ENCODE results near the gene ACER1.
"Not testable (repeated sequence)": the region's sequence is repeated elsewhere in the genome, so short reads cannot be mapped to it uniquely, and the experiment has no call there.

ACER1 gene, protein sequence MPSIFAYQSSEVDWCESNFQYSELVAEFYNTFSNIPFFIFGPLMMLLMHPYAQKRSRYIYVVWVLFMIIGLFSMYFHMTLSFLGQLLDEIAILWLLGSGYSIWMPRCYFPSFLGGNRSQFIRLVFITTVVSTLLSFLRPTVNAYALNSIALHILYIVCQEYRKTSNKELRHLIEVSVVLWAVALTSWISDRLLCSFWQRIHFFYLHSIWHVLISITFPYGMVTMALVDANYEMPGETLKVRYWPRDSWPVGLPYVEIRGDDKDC

DNA sequence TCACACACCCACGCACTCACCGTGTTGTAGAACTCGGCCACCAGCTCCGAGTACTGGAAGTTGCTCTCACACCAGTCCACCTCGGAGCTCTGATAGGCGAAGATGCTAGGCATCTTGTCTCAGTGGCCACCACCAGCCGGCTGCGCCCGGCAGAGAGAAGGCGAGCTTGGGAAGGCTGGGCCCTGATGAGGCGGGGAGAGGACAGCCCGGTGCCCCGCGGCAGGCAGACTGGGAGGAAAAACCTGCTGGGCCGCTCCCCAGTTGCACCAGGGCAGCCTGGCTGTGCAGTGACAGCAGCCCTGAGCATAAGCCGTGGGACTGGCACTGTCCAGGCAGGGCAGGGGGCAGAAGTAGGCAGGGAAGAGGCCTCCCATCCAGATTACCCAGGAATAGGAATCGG, at the start of gene ACER1:
ACER1 (minus strand) TSS at position 174 of the 400 bp plus-strand sequence; CDS start at position 113, 61 bp downstream.
- no peak for DNase-seq

- no peak for DNase-seq
These were observed 49.8 kb upstream of the ACER1 start for GRCh38 chr19:6383188-6383587.

DNA sequence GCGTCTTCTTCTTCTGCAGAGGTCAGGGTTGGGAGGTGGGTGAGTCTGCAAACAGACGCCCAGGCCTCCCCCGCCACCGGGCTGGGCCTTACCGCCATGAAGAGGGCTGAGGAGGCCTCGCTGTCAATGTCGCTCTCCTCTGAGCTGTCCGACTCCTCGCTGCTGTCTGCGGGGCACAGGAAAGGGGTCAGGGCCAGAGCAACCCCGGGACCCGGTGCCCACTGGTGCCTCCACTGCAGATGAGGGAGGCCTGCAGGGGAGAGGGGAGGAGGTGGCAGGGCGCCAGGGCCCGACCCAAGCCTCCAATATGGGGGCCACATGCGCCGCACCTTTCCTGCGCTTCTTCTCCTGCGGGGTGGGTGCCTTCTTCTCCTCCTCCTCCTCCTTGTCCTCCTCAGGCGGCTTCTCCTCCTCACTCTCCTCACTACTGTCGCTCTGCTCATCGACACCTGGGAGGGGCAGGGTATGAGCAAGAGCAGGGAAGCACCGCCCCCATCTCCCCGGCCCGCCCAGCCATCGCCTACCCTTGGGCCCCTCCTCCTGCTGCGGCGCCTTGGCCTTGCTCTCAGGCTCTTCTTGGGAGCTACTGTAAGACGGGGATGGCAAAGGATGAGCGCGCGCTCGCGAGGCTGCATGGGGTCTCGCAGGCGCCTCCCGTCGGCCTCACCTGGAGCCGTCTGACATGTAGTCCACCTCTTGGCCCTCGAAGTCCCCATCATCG, 47.8 kb upstream of the ACER1 start:
- no peak for DNase-seq

GRCh38 chr19:6379744-6380143, 46.3 kb upstream of the ACER1 start:
- DNase-seq: no peak

- DNase-seq: no peak
These were observed 45.1 kb upstream of the ACER1 start for GRCh38 chr19:6378486-6378885.

GRCh38 chr19:6378041-6378440, 44.6 kb upstream of the ACER1 start:
- peak; percentile 73 for DNase-seq

DNA sequence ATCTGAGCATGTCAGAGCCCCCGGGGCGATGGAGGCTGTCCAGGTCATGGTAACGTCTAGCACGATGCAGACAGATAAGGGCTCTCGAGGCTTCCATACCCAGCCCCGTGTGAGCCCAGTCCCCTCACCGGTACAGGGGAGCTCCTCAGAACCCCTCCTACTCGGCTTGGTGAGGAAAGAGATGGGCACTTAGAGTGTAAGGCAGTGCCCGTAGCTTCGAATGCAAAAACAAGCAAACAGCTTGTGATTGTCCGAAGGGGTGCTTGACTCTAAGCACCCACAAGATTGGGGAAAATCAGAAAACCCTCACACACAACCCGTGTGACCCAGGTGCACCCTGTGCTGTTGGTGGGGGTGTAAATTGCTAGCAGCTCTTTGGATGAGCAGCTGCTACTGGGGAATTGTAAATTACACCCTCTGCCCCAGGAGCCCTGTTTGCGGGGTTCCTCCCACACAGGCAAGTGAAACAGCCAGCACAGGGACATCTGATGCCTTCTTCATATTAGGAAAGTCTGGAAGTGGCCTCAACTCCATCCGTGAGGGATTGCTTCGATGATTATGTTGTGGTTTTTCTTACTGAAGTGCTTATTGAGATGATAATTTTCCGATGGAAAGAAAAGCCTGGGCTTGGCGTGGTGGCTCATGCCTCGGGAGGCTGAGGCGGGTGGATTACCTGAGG, 43.2 kb upstream of the ACER1 start:
- no peak for DNase-seq

GRCh38 chr19:6375411-6376010, 42.1 kb upstream of the ACER1 start, which contains the start of gene PSPN:
Gene PSPN (minus strand): TSS chr19:6375933. CDS start chr19:6375849, 84 bp downstream.
- DNase-seq: no peak

- no peak for DNase-seq
These were observed 41.4 kb upstream of the ACER1 start for GRCh38 chr19:6374711-6375410.

GRCh38 chr19:6374161-6374709, 40.8 kb upstream of the ACER1 start:
- no peak for DNase-seq

DNA sequence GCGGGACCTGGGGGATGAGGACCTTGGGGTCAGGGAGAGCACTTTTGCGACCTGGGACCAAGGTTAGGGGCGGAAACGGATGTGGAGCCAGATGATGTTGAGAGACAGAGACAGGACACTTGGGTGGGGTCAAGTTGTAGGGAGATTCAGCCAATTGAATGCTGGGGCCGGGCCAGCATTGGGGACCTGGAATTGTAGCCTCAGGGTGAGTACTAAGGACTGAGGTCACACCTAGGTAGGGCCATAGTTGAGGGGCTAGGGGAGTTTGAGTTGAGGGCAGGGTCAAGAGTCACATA, 40.3 kb upstream of the ACER1 start:
- no peak for DNase-seq

DNA sequence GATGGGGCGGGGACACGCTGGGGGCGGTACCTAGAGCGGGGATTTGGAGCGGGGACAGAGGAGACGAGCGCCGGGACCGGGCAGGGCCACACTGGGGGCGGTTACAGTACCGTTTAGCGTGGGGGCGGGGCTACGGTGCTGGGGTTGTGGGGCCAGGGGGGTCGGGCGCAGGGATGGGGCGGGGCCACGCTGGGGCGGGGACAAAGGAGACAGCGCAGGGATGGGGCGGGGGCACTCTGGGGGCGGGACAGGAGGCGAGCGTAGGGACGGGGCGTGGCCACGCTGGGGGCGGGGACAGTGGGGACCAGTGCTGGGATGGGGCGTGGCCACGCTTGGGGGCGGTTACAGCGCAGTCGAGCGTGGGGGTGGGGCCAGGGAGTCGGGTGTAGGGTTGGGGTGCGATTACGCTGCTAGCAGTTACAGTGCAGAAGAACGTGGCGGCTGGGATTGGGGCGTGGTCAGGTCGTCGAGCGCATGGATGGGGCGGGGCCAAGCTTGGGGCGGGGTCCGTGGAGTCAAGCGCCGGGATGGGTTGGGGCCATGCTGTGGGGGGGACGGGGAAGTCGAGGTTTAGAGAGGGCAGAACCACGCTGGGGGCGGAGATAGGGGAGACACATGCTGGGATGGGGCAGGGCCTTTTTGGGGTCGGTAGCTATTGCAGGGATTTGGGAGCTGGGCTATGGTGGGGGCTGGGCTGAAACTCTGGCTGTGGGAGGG, 39.8 kb upstream of the ACER1 start:
- peak; percentile 97 for DNase-seq

DNA sequence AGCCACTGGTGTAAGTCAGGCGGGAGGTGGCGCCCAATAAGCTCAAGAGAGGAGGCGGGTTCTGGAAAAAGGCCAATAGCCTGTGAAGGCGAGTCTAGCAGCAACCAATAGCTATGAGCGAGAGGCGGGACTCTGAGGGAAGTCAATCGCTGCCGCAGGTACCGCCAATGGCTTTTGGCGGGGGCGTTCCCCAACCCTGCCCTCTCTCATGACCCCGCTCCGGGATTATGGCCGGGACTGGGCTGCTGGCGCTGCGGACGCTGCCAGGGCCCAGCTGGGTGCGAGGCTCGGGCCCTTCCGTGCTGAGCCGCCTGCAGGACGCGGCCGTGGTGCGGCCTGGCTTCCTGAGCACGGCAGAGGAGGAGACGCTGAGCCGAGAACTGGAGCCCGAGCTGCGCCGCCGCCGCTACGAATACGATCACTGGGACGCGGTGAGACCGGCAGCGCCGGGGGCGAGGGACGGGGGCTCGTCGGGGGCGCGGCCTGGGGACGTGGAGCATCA, 39.2 kb upstream of the ACER1 start, which contains the start of gene ALKBH7:
ALKBH7 (plus strand) TSS at position 201 of the 502 bp plus-strand sequence; CDS start at position 228, 27 bp downstream.
- DNase-seq: peak; percentile 99

- no peak for DNase-seq
These were observed 30.9 kb upstream of the ACER1 start for GRCh38 chr19:6364353-6364752.

GRCh38 chr19:6362351-6362801, 29.0 kb upstream of the ACER1 start:
- DNase-seq: no peak

DNA sequence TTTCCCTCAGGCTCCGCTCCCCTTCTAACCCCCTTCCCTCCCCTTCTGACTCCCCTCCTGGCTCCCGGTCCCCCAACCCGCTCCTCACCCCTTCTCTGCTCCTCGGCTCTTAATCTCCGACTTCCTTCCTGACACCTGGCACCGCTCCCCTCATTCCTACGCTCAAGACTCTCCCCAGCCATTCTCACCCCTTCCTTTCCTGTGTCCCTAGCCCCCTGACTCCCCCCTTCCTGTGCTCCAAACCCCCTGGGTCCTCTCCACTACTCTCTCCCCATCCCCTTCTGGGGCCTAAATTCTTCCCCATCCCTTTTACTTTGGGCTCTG, 28.6 kb upstream of the ACER1 start:
- no peak for DNase-seq

DNA sequence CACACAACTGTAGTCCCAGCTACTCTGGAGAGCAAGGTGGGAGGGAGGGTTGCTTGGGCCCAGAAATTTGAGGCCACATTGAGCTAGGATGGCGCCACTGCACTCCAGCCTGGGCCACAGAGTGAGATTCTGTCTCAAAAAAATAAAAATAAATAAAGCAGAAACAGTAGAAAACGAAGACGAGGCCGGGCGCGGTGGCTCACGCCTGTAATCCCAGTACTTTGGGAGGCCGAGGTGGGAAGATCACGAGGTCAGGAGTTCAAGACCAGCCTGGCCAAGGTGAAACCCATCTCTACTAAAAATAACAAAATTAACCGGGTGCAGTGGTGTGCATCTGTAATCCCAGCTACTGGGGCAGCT, 27.4 kb upstream of the ACER1 start:
- DNase-seq: not testable (repeated sequence)

GRCh38 chr19:6360445-6360844, 27.0 kb upstream of the ACER1 start:
- not testable (repeated sequence) for DNase-seq

DNA sequence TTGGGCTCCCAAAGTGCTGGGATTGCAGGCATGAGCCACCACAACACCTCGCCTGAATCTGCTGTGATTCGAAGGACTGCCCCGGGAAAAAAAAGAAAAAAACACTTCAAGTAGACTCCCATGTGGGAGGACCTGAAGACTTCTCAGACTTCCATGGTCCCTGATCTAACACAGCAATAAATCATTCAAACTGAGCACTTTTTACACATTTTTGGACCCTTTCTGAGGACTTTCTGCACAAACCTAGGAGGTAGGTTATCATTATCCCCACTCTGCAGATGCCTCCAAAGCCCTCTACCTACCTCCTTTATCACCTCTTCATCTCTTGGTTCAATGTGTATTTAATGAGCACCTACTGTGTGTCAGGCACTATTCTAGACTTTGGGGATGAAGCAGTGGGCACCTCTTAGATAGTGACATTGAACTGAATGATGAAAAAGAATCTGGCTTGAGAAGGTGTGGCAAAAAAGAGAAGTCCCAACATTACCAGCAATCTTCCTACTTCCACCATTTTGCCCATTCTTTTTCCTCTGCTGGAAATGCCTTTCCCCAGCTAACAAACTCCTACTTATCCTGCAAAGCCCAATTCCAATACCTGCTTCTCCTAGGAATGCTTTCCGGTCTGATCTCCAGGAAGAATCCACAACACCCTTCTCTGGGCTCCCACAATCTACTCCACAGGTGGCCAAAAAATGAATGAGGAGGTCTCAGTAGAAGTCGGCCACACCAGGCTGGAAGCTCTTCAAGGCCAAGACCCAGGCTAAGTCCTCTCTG, 26.3 kb upstream of the ACER1 start:
- DNase-seq: no peak

DNA sequence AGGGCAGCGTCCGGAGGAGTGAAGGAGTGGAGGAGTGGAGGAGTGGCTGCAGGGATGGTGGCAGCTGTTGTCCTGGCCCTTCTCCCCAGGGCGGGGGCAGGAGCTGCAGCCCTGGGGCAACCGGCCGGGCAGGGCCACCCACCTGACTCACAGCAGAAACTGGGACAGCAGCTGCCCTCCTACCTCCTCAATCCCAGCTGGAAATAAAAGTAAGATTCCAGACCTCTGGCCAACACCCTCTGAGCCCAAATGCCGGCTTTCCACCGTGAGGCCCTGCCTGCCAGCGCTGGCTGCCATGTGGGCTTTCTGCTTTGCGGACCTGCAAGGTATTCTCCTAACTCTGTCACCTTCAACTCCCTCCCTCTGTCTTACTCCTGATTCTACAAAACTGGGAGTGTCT, 24.6 kb upstream of the ACER1 start:
- no peak for DNase-seq

DNA sequence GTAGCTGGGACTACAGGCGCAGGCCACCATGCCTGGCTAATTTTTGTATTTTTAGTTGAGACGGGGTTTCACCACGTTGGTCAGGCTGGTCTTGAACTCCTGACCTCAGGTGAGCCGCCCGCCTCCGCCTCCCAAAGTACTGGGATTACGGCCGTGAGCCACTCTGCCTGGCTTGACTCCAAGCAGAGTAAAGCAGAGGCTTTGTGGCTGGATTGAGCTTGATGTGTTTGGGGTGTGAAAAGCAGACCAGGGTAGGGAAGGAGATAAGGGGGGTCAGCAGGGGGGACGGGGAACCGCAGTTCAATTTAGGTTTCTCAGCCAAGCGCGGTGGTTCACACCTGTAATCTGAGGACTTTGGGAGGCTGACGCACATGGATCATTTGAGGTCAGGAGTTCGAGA, 23.8 kb upstream of the ACER1 start:
- no peak for DNase-seq
